Measurements from ENCODE around the gene E2F6. TPM values are rescaled to one million over a fixed set of nuclear protein-coding genes. Genes with fewer than 3 reads are reported as not detected.

The E2F6 gene
- total and polyA plus RNA-seq, 2 of the 13 experiments (the other 11 are each of a cell fraction or from before 2014, with no cell fraction given): 27.3 to 36.0 TPM

- TF ChIP-seq ZSCAN31 (CRISPR knock-in tag; IDR thresholded peaks at IDR 0.05; ENCODE audit: low read depth): peak; percentile 94
- TF ChIP-seq, protein P1, sequence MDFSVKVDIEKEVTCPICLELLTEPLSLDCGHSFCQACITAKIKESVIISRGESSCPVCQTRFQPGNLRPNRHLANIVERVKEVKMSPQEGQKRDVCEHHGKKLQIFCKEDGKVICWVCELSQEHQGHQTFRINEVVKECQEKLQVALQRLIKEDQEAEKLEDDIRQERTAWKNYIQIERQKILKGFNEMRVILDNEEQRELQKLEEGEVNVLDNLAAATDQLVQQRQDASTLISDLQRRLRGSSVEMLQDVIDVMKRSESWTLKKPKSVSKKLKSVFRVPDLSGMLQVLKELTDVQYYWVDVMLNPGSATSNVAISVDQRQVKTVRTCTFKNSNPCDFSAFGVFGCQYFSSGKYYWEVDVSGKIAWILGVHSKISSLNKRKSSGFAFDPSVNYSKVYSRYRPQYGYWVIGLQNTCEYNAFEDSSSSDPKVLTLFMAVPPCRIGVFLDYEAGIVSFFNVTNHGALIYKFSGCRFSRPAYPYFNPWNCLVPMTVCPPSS (IDR thresholded peaks at IDR 0.05): no peak
- peak; percentile 98 for TF ChIP-seq FOXK1 (CRISPR knock-in tag; IDR thresholded peaks at IDR 0.05; ENCODE audit: borderline replicate concordance, low read depth)
- TF ChIP-seq ZNF296 (CRISPR knock-in tag; conservative IDR thresholded peaks at IDR 0.05): no peak; the same call in 1 of the 2 replicates
- peak; percentile 82 for TF ChIP-seq KDM2A (CRISPR knock-in tag; IDR thresholded peaks at IDR 0.05; ENCODE audit: borderline replicate concordance, low read depth)
- TF ChIP-seq ZNF274 (CRISPR knock-in tag; IDR thresholded peaks at IDR 0.05): no peak; the same call in 1 of the 2 replicates
- no peak for TF ChIP-seq ZNF597 (CRISPR knock-in tag; IDR thresholded peaks at IDR 0.05)
- TF ChIP-seq, protein P2, sequence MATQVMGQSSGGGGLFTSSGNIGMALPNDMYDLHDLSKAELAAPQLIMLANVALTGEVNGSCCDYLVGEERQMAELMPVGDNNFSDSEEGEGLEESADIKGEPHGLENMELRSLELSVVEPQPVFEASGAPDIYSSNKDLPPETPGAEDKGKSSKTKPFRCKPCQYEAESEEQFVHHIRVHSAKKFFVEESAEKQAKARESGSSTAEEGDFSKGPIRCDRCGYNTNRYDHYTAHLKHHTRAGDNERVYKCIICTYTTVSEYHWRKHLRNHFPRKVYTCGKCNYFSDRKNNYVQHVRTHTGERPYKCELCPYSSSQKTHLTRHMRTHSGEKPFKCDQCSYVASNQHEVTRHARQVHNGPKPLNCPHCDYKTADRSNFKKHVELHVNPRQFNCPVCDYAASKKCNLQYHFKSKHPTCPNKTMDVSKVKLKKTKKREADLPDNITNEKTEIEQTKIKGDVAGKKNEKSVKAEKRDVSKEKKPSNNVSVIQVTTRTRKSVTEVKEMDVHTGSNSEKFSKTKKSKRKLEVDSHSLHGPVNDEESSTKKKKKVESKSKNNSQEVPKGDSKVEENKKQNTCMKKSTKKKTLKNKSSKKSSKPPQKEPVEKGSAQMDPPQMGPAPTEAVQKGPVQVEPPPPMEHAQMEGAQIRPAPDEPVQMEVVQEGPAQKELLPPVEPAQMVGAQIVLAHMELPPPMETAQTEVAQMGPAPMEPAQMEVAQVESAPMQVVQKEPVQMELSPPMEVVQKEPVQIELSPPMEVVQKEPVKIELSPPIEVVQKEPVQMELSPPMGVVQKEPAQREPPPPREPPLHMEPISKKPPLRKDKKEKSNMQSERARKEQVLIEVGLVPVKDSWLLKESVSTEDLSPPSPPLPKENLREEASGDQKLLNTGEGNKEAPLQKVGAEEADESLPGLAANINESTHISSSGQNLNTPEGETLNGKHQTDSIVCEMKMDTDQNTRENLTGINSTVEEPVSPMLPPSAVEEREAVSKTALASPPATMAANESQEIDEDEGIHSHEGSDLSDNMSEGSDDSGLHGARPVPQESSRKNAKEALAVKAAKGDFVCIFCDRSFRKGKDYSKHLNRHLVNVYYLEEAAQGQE (IDR thresholded peaks at IDR 0.05; ENCODE audit: borderline replicate concordance in 1 of 2, low read depth in 1 of 2, low read length in 2 of 2): peak in 1 of 2 experiments; percentile 78; a peak in 2 of 4 replicates
- peak; percentile 81; the same call in 1 of the 2 replicates for TF ChIP-seq NCOA1 (CRISPR knock-in tag; IDR thresholded peaks at IDR 0.05)
- peak; percentile 100 for TF ChIP-seq ZBTB3 (CRISPR knock-in tag; IDR thresholded peaks at IDR 0.05; ENCODE audit: borderline replicate concordance, low read depth)
- TF ChIP-seq REPIN1 (CRISPR knock-in tag; IDR thresholded peaks at IDR 0.05; ENCODE audit: borderline replicate concordance, low read depth): peak; percentile 95
- no peak for TF ChIP-seq ZNF17 (CRISPR knock-in tag; IDR thresholded peaks at IDR 0.05)
- no peak; the same call in 1 of the 2 replicates for TF ChIP-seq ZBTB44 (CRISPR knock-in tag; IDR thresholded peaks at IDR 0.05)
- TF ChIP-seq SAFB2 (CRISPR knock-in tag; IDR thresholded peaks at IDR 0.05; ENCODE audit: borderline replicate concordance, low read depth): no peak
- TF ChIP-seq NFIB (CRISPR knock-in tag; IDR thresholded peaks at IDR 0.05; ENCODE audit: borderline replicate concordance): no peak
- TF ChIP-seq SALL2 (CRISPR knock-in tag; IDR thresholded peaks at IDR 0.05): peak; percentile 91
- TF ChIP-seq RFX3 (CRISPR knock-in tag; IDR thresholded peaks at IDR 0.05): peak; percentile 52; the same call in 1 of the 2 replicates
- no peak for TF ChIP-seq ZNF432 (CRISPR knock-in tag; IDR thresholded peaks at IDR 0.05; ENCODE audit: borderline replicate concordance)
- TF ChIP-seq TSC22D2 (CRISPR knock-in tag; IDR thresholded peaks at IDR 0.05; ENCODE audit: borderline replicate concordance): no peak
- peak; percentile 66 for TF ChIP-seq ZNF768 (CRISPR knock-in tag; IDR thresholded peaks at IDR 0.05)
These were observed 33.3 kb upstream of the E2F6 start (continued) for GRCh38 chr2:11499081-11499743.

Data from HepG2 (cell line).